Adipocyte (in vitro differentiated cells): ENCODE data around the gene DNAJB4.
A peak's percentile ranks its signal among the peaks of the same experiment; 100 is the strongest.

Source experiments
- DNase-seq: peaks from one replicate; pipeline ENCODE4 v3.0.0-alpha.2; 2015; ENCODE audit warnings: low read depth
- H3K27me3 ChIP-seq: replicated peaks from 2 replicates; pipeline ENCODE4 v1.7.0; 2013; ENCODE audit warnings: mild to moderate bottlenecking, low read length, moderate library complexity; ENCODE audit not compliant: control insufficient read depth, insufficient read depth
- H3K36me3 ChIP-seq: 2 replicates; pipeline ENCODE4 v1.7.0; 2013; ENCODE audit warnings: low read length, mild to moderate bottlenecking, moderate library complexity; ENCODE audit not compliant: control insufficient read depth, insufficient read depth, severe bottlenecking
- H3K4me1 ChIP-seq: 2 replicates; pipeline ENCODE4 v1.7.0; 2013; ENCODE audit warnings: mild to moderate bottlenecking, low read length, moderate library complexity; ENCODE audit not compliant: control insufficient read depth, insufficient read depth
- H3K4me3 ChIP-seq: 2 replicates; pipeline ENCODE4 v1.7.0; 2013; ENCODE audit warnings: mild to moderate bottlenecking, low read length, moderate library complexity
- H3K9ac ChIP-seq: 2 replicates; pipeline ENCODE4 v1.7.0; 2013; ENCODE audit warnings: mild to moderate bottlenecking, low read length, moderate library complexity
- H3K9me3 ChIP-seq: 2 replicates; pipeline ENCODE4 v1.7.0; 2013; ENCODE audit warnings: mild to moderate bottlenecking, low read length, moderate library complexity; ENCODE audit not compliant: control insufficient read depth

DNAJB4 gene

DNA sequence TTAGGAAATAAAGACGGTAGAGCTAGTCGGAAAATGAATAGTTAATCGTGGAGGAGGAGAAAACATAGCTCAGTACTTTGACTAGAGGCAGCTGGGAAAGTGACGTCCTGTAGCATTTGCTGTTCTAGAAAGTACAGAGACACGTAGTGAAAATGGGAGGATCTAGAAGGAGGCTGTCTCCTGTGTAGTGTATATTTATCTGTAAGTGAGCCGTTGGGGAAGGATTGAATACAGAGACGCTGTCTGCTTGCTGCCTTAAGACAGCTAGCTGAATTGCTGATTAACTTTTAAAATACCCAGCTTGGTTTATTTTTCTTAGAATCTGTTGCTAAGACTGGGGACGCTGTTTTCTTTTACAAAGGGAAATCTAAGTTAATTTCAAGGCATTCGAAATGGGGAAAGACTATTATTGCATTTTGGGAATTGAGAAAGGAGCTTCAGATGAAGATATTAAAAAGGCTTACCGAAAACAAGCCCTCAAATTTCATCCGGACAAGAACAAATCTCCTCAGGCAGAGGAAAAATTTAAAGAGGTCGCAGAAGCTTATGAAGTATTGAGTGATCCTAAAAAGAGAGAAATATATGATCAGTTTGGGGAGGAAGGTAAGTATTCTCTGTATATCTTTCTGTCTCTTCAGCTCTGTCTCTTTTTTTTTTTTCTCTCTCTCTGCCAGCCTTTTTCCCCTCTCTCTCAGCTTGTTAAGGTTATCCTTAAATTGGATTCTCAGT is at the start of gene DNAJB4:
TSS of gene DNAJB4 (plus strand) at position 221 of the 729 bp plus-strand sequence. CDS start at position 393, 172 bp downstream.
- peak; percentile 98 for DNase-seq
- H3K9ac ChIP-seq = peak within 1 kb of the TSS; percentile 99
- H3K4me3 ChIP-seq = peak within 1 kb of the TSS; percentile 96
- H3K9me3 ChIP-seq = no peaks in the 10 kb centered on the region
- no peaks in the 10 kb centered on the region for H3K36me3 ChIP-seq
- peaks cover 32% of the 10 kb centered on the region for H3K4me1 ChIP-seq
- no peaks in the 10 kb centered on the region for H3K27me3 ChIP-seq

DNA sequence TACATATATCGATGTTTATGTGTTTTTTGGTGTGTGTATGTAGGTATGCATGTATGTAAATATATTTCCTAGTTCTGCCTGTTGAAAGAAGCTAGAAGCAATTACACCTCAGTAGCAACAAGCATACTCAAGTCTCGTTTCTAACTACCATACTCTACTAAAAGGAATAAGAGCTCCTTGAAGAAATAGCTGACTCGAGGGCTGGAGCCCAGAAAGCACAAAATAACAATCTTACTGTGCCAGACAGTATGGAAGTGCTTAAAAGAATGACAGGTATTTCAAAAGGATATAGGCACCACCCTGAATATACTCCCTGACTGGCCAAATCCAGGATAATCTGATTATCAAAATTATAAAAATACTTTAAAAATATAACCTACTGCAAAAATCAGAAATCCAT is 49.0 kb upstream of the DNAJB4 start:
- Histone ChIP-seq H3K27me3 (no peaks in the 10 kb centered on the region), H3K9ac (no peak overlapping the region), H3K4me3 (no peak overlapping the region), H3K9me3 (no peaks in the 10 kb centered on the region), H3K36me3 (peaks cover 99% of the 10 kb centered on the region), H3K4me1 (peaks cover 3% of the 10 kb centered on the region)
- DNase-seq = no peak

DNA sequence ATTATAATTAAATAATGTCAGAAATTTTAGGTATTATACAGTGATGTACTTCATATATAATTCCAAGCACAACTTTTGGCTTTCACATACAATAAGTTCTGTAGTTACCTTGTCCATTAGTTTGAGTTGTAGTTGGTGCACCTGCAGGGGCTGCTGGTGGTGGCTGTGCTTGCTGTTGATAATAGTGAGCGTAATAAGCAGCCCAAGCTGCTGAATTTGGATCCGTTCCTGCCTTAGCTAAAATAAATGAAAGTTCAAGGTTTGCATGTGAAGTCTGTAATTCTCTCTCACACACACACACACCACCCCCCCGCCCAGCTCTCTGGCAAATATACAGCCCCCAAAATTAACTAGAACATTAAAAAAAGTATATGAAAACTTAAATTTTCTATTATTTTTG is 48.3 kb upstream of the DNAJB4 start:
- H3K36me3 ChIP-seq = peaks cover 99% of the 10 kb centered on the region
- peaks cover 3% of the 10 kb centered on the region for H3K4me1 ChIP-seq
- no peaks in the 10 kb centered on the region for H3K27me3 ChIP-seq
- no peaks in the 10 kb centered on the region for H3K9me3 ChIP-seq
- no peak overlapping the region for H3K4me3 ChIP-seq
- no peak overlapping the region for H3K9ac ChIP-seq
- DNase-seq = no peak

DNA sequence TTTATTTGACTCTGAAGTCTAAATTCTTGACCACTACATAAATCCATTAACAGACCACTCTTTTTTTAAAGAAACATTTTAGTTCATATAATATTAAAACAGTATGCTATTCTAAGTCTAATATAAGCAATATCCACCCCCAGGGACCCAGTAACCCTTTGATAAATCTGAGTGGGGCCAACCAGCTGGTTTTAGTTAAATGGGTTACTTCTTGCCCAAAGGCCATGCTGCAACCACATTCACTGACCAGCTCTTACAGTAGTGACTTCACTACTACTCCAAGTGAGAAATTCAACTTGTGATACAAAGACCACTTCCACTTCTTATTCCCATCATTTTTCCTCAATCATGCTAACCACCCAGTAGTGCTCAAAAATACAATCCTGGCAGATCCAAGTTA is 46.3 kb upstream of the DNAJB4 start:
- Histone ChIP-seq H3K9ac (no peak overlapping the region), H3K36me3 (peaks cover 99% of the 10 kb centered on the region)

DNA sequence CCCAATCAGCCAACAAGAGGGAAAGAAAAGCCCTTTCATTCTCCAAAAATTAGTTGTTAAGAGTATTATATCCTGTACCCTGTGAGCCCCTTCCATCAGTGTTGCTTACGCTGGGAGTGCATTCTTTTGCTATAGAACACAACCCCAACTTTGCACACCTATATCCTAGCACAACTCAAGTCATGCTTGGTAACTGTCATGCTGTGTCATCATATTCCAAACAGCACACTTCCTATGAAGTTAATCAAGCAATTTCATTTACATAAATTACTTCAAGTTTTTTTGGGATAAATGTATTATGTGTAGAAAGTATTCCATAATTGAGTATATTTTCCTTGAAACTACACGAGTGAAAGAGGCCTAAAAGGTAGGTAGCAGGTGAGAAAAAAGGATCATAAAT is 45.9 kb upstream of the DNAJB4 start:
- Histone ChIP-seq H3K4me1 (peaks cover 3% of the 10 kb centered on the region), H3K36me3 (peaks cover 99% of the 10 kb centered on the region)

More for the DNA sequence above, 46.3 kb upstream of the DNAJB4 start:
- Histone ChIP-seq H3K27me3 (no peaks in the 10 kb centered on the region), H3K9me3 (no peaks in the 10 kb centered on the region), H3K4me1 (peaks cover 3% of the 10 kb centered on the region), H3K4me3 (no peak overlapping the region)
- DNase-seq = peak; percentile 44

DNA sequence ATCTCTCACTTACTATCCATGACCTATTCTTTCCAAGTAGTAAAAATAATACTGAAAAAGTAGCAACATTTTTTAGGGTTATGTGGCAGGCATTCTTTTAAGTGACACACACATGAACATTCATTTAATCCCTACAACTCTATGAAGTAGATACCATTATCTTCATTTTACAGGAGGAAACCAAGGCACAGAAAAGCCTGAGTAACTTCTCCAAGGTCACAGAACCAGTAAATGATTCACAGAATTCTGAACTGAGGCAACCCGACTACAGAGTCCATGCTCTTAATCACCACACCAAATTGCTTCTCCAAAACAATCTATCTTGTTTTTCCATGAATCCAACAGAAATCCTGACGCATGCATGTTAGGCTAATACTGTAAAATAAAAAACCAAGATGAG is 43.3 kb upstream of the DNAJB4 start:
- H3K4me3 ChIP-seq = no peak overlapping the region
- DNase-seq = no peak
- no peaks in the 10 kb centered on the region for H3K4me1 ChIP-seq
- H3K36me3 ChIP-seq = peaks cover 99% of the 10 kb centered on the region
- no peaks in the 10 kb centered on the region for H3K27me3 ChIP-seq
- H3K9ac ChIP-seq = no peak overlapping the region
- no peaks in the 10 kb centered on the region for H3K9me3 ChIP-seq

More for the DNA sequence above, 45.9 kb upstream of the DNAJB4 start:
- Histone ChIP-seq H3K4me3 (no peak overlapping the region), H3K27me3 (no peaks in the 10 kb centered on the region), H3K9me3 (no peaks in the 10 kb centered on the region), H3K9ac (no peak overlapping the region)
- DNase-seq = no peak

DNA sequence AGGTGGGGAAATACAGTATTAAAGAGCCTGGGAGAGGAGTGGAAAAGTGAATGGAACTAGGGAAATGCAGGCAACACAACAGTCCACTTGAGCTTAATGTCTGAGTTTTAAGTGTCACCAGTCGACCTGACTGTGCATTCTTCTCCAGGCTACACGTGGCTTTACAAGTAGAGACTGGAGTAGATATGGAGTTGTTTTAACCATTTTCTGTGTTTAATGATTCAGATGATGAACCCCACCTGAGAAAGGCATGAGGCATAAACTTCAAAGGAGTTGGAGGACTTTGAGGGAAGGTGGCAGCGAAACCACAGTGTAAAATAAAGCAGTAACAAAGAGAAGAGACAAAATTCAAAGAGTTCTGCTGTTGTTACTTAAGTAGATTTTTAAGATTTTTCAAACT is 38.4 kb upstream of the DNAJB4 start:
- H3K4me3 ChIP-seq = no peak overlapping the region
- DNase-seq = no peak
- no peaks in the 10 kb centered on the region for H3K9me3 ChIP-seq
- H3K9ac ChIP-seq = no peak overlapping the region
- peaks cover 10% of the 10 kb centered on the region for H3K4me1 ChIP-seq
- no peaks in the 10 kb centered on the region for H3K27me3 ChIP-seq
- peaks cover 95% of the 10 kb centered on the region for H3K36me3 ChIP-seq

DNA sequence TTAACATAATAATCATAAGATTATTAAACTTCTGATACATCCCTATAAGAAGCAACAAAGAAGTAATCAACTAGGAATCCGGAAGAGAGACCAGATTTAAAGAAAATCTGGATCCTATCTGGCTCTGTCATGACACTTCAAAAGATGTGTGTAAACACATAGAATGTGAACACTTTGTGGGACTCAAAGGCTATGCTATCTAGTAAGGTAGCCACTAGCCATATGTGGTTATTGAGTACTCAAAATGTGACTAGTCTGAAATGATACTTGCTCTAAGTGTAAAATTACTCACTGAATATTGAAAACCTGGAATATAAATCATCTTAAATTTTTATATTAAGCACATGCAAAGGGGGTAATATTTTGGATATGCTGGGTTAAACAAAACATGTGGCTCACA is 34.5 kb upstream of the DNAJB4 start:
- no peak for DNase-seq
- H3K4me1 ChIP-seq = peaks cover 19% of the 10 kb centered on the region
- H3K9ac ChIP-seq = no peak overlapping the region
- H3K9me3 ChIP-seq = no peaks in the 10 kb centered on the region
- peaks cover 67% of the 10 kb centered on the region for H3K36me3 ChIP-seq
- no peaks in the 10 kb centered on the region for H3K27me3 ChIP-seq
- H3K4me3 ChIP-seq = no peak overlapping the region

DNA sequence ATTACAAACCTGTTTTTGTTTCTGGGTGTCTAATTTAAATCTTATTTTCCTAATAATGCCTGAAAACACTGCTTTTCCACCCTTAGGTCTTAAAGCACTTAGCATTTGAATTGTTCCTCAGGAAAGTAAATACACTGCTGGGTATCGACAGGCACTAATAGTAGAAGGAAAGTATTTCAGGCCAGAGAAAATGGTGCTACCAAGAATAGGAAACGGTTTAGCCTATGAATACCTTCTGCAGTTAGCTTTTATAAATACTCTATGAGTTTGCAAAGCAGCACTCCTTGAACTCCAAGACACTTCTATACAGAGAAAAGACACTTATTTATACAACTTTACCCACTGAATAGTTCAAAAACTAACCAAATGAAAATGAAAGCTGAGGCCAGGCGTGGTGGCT is 32.7 kb upstream of the DNAJB4 start:
- Histone ChIP-seq H3K27me3 (no peaks in the 10 kb centered on the region), H3K4me1 (peaks cover 38% of the 10 kb centered on the region), H3K9ac (no peak overlapping the region), H3K36me3 (peaks cover 52% of the 10 kb centered on the region), H3K9me3 (no peaks in the 10 kb centered on the region), H3K4me3 (no peak overlapping the region)
- no peak for DNase-seq

DNA sequence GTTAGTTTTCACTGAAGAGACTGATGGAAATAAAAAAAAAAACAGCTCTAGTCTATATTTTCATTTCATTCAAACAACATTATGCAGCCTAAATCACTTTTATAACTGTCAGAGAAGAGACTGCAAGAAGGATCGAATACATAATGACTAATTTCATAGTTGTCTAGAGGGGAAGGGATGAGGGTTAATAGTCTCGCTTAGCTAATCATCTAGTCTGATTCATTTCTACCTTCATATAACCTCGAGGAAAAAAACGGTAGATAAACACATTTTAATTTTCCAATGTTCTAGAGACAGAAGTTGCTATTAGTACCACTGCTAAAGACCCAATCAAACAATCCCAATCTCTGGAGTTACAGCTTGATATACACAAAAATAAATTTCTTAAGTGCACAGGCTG is 29.4 kb upstream of the DNAJB4 start:
- H3K27me3 ChIP-seq = no peaks in the 10 kb centered on the region
- peaks cover 34% of the 10 kb centered on the region for H3K4me1 ChIP-seq
- H3K4me3 ChIP-seq = peak overlapping the region; percentile 100
- H3K9me3 ChIP-seq = no peaks in the 10 kb centered on the region
- peaks cover 19% of the 10 kb centered on the region for H3K36me3 ChIP-seq
- H3K9ac ChIP-seq = peak overlapping the region; percentile 100
- DNase-seq = peak; percentile 50

DNA sequence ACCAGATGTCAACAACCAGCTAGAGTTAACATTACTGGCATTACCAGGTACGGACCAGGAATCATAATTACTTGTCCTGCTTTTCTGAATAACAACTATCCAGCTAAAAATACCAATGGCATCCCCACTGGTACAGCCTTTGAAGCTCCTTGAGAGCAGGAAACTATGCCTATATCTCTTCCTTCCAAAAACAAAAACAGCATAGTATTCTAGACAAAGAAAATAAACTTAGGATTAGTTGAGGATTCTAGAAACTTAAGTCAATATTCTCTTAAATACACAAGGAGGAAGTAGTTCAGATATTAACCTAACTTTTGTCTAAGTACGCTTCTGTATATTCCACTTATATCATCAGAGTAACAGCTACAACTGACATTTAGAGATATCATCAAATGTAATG is 28.8 kb upstream of the DNAJB4 start:
- Histone ChIP-seq H3K9me3 (no peaks in the 10 kb centered on the region), H3K4me3 (peak overlapping the region; percentile 100), H3K9ac (peak overlapping the region; percentile 100), H3K4me1 (peaks cover 37% of the 10 kb centered on the region), H3K27me3 (no peaks in the 10 kb centered on the region), H3K36me3 (peaks cover 18% of the 10 kb centered on the region)
- peak; percentile 44 for DNase-seq
